Activated CD4-positive, alpha-beta memory T cell treated with anti-CD3 and anti-CD28 coated beads, Interleukin-2, amount 10 ng/mL, durations not matched to agents 7 days and 5 days (primary cell): ENCODE measurements around the gene HIGD1A. TPM values are rescaled to one million over a fixed set of nuclear protein-coding genes. Genes with fewer than 3 reads are reported as not detected.

ENCODE experiments used
- CTCF ChIA-PET: fragments of 350-600 bp; sonication (Branson Sonifier 250); formaldehyde crosslinking; loops from one replicate; lab custom pipeline; 2021; ENCODE audit warnings: antibody characterized with exemption, inconsistent platforms; lab: Charles Lee
- POLR2A ChIA-PET: fragments of 350-600 bp; sonication (Branson Sonifier 250); formaldehyde crosslinking; loops from one replicate; lab custom pipeline; 2021; ENCODE audit warnings: antibody characterized with exemption; lab: Charles Lee
- DNase-seq: peaks from one replicate; pipeline ENCODE4 v3.0.0-alpha.2; 2020
- H3K27ac Mint-ChIP-seq: one replicate; pipeline ENCODE4 v1.8.0; 2021; ENCODE audit warnings: mild to moderate bottlenecking, mixed read lengths
- H3K27me3 Mint-ChIP-seq: one replicate; pipeline ENCODE4 v1.8.0; 2021; ENCODE audit warnings: mixed read lengths
- H3K36me3 Mint-ChIP-seq: one replicate; pipeline ENCODE4 v1.8.0; 2021; ENCODE audit warnings: low read depth, mixed read lengths
- H3K4me1 Mint-ChIP-seq: one replicate; pipeline ENCODE4 v1.8.0; 2021; ENCODE audit warnings: mixed read lengths
- H3K4me3 Mint-ChIP-seq: one replicate; pipeline ENCODE4 v1.8.0; 2021; ENCODE audit warnings: mild to moderate bottlenecking, mixed read lengths
- H3K9me3 Mint-ChIP-seq: one replicate; pipeline ENCODE4 v1.8.0; 2021; ENCODE audit warnings: mixed read lengths
- total RNA-seq, 2 experiments: library from RNA; stranded (reverse); gene quantifications; one replicate each; pipeline ENCODE4 v1.2.3, GENCODE V29; 2021

Gene HIGD1A
- total RNA-seq, 2 experiments from 2014 or later = 56.9 to 61.2 TPM

- POLR2A ChIA-PET = interaction anchor here (1.5 kb wide), 1 partner anchor 94 kb away, joined by 3 read pairs; no protein-coding TSS in a partner anchor
These were observed 68.7 kb downstream of the HIGD1A start for GRCh38 chr3:42735615-42736014.

GRCh38 chr3:42735019-42735418 lies 69.3 kb downstream of the HIGD1A start:
- CTCF ChIA-PET = interaction anchor here (1.3 kb wide), 1 partner anchor 10 kb away, joined by 4 read pairs; no protein-coding TSS in a partner anchor
- Mint-ChIP-seq H3K4me3 (no peak overlapping the region), H3K4me1 (no peaks in the 10 kb centered on the region), H3K27ac (no peak overlapping the region), H3K9me3 (no peaks in the 10 kb centered on the region), H3K27me3 (peaks cover 3% of the 10 kb centered on the region), H3K36me3 (no peaks in the 10 kb centered on the region)
- no peak for DNase-seq
- POLR2A ChIA-PET = no interaction called here

More at GRCh38 chr3:42735615-42736014, 68.7 kb downstream of the HIGD1A start:
- no peaks in the 10 kb centered on the region for H3K36me3 Mint-ChIP-seq
- H3K27ac Mint-ChIP-seq = no peak overlapping the region
- H3K4me1 Mint-ChIP-seq = no peaks in the 10 kb centered on the region
- H3K27me3 Mint-ChIP-seq = peaks cover 3% of the 10 kb centered on the region
- H3K9me3 Mint-ChIP-seq = no peaks in the 10 kb centered on the region
- CTCF ChIA-PET = interaction anchor here (1.3 kb wide), 1 partner anchor 9 kb away, joined by 4 read pairs; no protein-coding TSS in a partner anchor
- DNase-seq = no peak
- H3K4me3 Mint-ChIP-seq = no peak overlapping the region

- Mint-ChIP-seq H3K36me3 (no peaks in the 10 kb centered on the region), H3K9me3 (no peaks in the 10 kb centered on the region)
- CTCF ChIA-PET = no interaction called here
These were observed 69.9 kb downstream of the HIGD1A start for GRCh38 chr3:42734263-42734860.

GRCh38 chr3:42733501-42734262 lies 70.6 kb downstream of the HIGD1A start:
- CTCF ChIA-PET = no interaction called here
- no peak for DNase-seq

More at GRCh38 chr3:42734263-42734860, 69.9 kb downstream of the HIGD1A start:
- H3K27ac Mint-ChIP-seq = no peak overlapping the region
- no peaks in the 10 kb centered on the region for H3K4me1 Mint-ChIP-seq
- H3K4me3 Mint-ChIP-seq = no peak overlapping the region
- POLR2A ChIA-PET = no interaction called here
- H3K27me3 Mint-ChIP-seq = peaks cover 3% of the 10 kb centered on the region
- no peak for DNase-seq

More at GRCh38 chr3:42733501-42734262, 70.6 kb downstream of the HIGD1A start:
- Mint-ChIP-seq H3K4me1 (no peaks in the 10 kb centered on the region), H3K36me3 (no peaks in the 10 kb centered on the region), H3K4me3 (no peak overlapping the region), H3K27me3 (peaks cover 3% of the 10 kb centered on the region), H3K9me3 (no peaks in the 10 kb centered on the region), H3K27ac (no peak overlapping the region)
- POLR2A ChIA-PET = no interaction called here

Other genes with a start within 250 kb of the HIGD1A start
- 10 to 100 TPM; 58.8 to 62.0 TPM for gene SEC22C, start 222.5 kb downstream of the HIGD1A start, total RNA-seq
- 10 to 100 TPM; 64.4 to 65.1 TPM for gene SS18L2, start 213.6 kb downstream of the HIGD1A start, total RNA-seq
- gene NKTR, start 203.8 kb downstream of the HIGD1A start, total RNA-seq = 10 to 100 TPM; 97.8 to 98.9 TPM
- gene ZBTB47, start 150.8 kb downstream of the HIGD1A start, total RNA-seq = 1 to 10 TPM in 1 of 2 experiments, under 1 TPM in 1; 0.93 to 1.1 TPM
- not detected for gene KLHL40, start 119.0 kb downstream of the HIGD1A start, total RNA-seq
- under 1 TPM in 1 of 2 experiments, not detected in 1; 0.25 TPM for gene HHATL, start 101.7 kb downstream of the HIGD1A start, total RNA-seq
- gene CCDC13, start 31.2 kb downstream of the HIGD1A start, total RNA-seq = under 1 TPM; 0.63 to 0.83 TPM
- 1 to 10 TPM; 2.0 to 2.3 TPM for gene ACKR2, start 5.0 kb upstream of the HIGD1A start, total RNA-seq
- not detected for gene CYP8B1, start 71.4 kb upstream of the HIGD1A start, total RNA-seq
- under 1 TPM; 0.10 to 0.40 TPM for gene ZNF662, start 101.7 kb upstream of the HIGD1A start, total RNA-seq
- gene GASK1A, start 174.8 kb upstream of the HIGD1A start, total RNA-seq = not detected